K562 (cell line): ENCODE data around the gene KIAA1210. TPM values are rescaled to one million over a fixed set of nuclear protein-coding genes. Genes with fewer than 3 reads are reported as not detected.

Experiments
- ATAC-seq: fragments of 200-7000 bp; cut with Tn5 transposase; 3 replicates; pipeline ENCODE4 v1.9.1; 2020; ENCODE audit warnings: moderate library complexity
- BruUV-seq: library from RNA; stranded (reverse); fragments of 400-500 nt; replicated peaks from 2 replicates; lab custom pipeline; 2021; lab: Mats Ljungman, UMichigan
- CTCF ChIA-PET: fragments of 300-600 bp; formaldehyde crosslinking; extraction: SDS; loops from one replicate; lab custom pipeline; 2021; ENCODE audit warnings: low intra/inter-chr PET ratio; lab: Yijun Ruan, JAX
- POLR2A ChIA-PET: fragments of 300-600, 350-650 bp; sonication (Branson Sonifier 250); formaldehyde crosslinking; extraction: SDS; loops from one replicate; lab custom pipeline; 2021; ENCODE audit warnings: antibody characterized with exemption, inconsistent platforms; lab: Yijun Ruan, JAX
- DNase-seq, 4 experiments: peaks; one replicate each; pipeline versions ENCODE4 v3.0.0 to v3.0.0-alpha.2; 2011 to 2018; ENCODE audit warnings: low spot score in 3 of 4, mixed read lengths in 3 of 4; ENCODE audit errors: extremely low read depth in 1 of 4
- FAIRE-seq: peaks from 2 replicates; lab custom pipeline; 2011; peaks lifted over from hg19 to GRCh38; lab: Jason Lieb, UNC
- H2AFZ ChIP-seq: 2 replicates; pipeline ENCODE4 v1.6.0; 2011; ENCODE audit warnings: low read depth, low read length, control low read depth, inconsistent platforms
- H3K27ac ChIP-seq: fragments of 200-600 bp; 3 replicates; pipeline ENCODE4 v1.8.0; 2011; ENCODE audit warnings: low read depth, mild to moderate bottlenecking, control low read depth, inconsistent platforms, low read length, moderate library complexity, mixed read lengths; ENCODE audit errors: extremely low read depth
- H3K27me3 ChIP-seq, 2 experiments: fragments of 300-600 bp in 1 of 2; 2 replicates in 1 of 2; 3 replicates in 1 of 2; pipeline versions ENCODE4 v1.6.0 to v1.8.0; 2011; ENCODE audit warnings: inconsistent platforms in 2 of 2, low read length in 2 of 2, mild to moderate bottlenecking in 1 of 2, mixed read lengths in 1 of 2, moderate library complexity in 1 of 2; ENCODE audit not compliant: control insufficient read depth in 2 of 2, insufficient read depth in 2 of 2
- H3K36me3 ChIP-seq: fragments of 300-600 bp; 3 replicates; pipeline ENCODE4 v1.8.0; 2011; ENCODE audit warnings: mild to moderate bottlenecking, low read length, inconsistent platforms; ENCODE audit not compliant: control insufficient read depth, insufficient read depth
- H3K4me1 ChIP-seq, 2 experiments: fragments of 200-600 bp in 1 of 2; replicated peaks in 1 of 2; 2 replicates in 1 of 2; 3 replicates in 1 of 2; pipeline versions ENCODE4 v1.5.1 to v1.8.0; 2011; ENCODE audit warnings: inconsistent platforms in 2 of 2, low read length in 2 of 2, mild to moderate bottlenecking in 1 of 2, mixed read lengths in 1 of 2, moderate library complexity in 1 of 2; ENCODE audit not compliant: control insufficient read depth in 2 of 2, insufficient read depth in 2 of 2
- H3K4me2 ChIP-seq: 2 replicates; pipeline ENCODE4 v1.6.1; 2011; ENCODE audit warnings: low read length, control low read depth, inconsistent platforms, mixed read lengths; ENCODE audit not compliant: insufficient read depth
- H3K4me3 ChIP-seq: fragments of 200-600 bp; sonication (generic), shearing (Covaris generic); 2 replicates; pipeline ENCODE4 v1.5.1; 2016; ENCODE audit warnings: control low read depth, inconsistent platforms
- H3K79me2 ChIP-seq: fragments of 200-600 bp; 3 replicates; pipeline ENCODE4 v1.8.0; 2011; ENCODE audit warnings: low read length, inconsistent platforms; ENCODE audit not compliant: control insufficient read depth, insufficient read depth
- H3K9ac ChIP-seq, 2 experiments: 2 replicates each; pipeline versions ENCODE4 v1.6.0 to v1.6.1; 2011; ENCODE audit warnings: low read depth in 2 of 2, low read length in 2 of 2, control low read depth in 1 of 2, inconsistent platforms in 1 of 2, mild to moderate bottlenecking in 1 of 2, mixed read lengths in 1 of 2; ENCODE audit not compliant: insufficient read depth in 1 of 2
- H3K9me1 ChIP-seq: one replicate; pipeline ENCODE4 v1.6.0; 2011; ENCODE audit warnings: inconsistent platforms, mild to moderate bottlenecking, low read length, moderate library complexity; ENCODE audit not compliant: control insufficient read depth, insufficient read depth
- H3K9me3 ChIP-seq: replicated peaks from 2 replicates; pipeline ENCODE4 v1.5.1; 2011; ENCODE audit warnings: low read depth, low read length, inconsistent platforms; ENCODE audit not compliant: control insufficient read depth, insufficient read depth
- H4K20me1 ChIP-seq: replicated peaks from 2 replicates; pipeline ENCODE4 v1.6.1; 2011; ENCODE audit warnings: low read length, inconsistent platforms, mixed read lengths; ENCODE audit not compliant: control insufficient read depth, insufficient read depth
- C11orf30 ChIP-seq: fragments of 450-650 bp; IDR thresholded peaks from 2 replicates; pipeline ENCODE4 v1.6.1; 2016; ENCODE audit warnings: low read depth, mild to moderate bottlenecking
- CBX1 ChIP-seq: sonication (generic); IDR thresholded peaks from 2 replicates; pipeline ENCODE4 v1.6.1; 2016; ENCODE audit warnings: antibody characterized with exemption, low read depth, mild to moderate bottlenecking
- MCM2 ChIP-seq: fragments of 450-650 bp; IDR thresholded peaks from 2 replicates; pipeline ENCODE4 v1.6.1; 2017; ENCODE audit warnings: low read depth, mild to moderate bottlenecking
- RFX1 ChIP-seq: fragments of 450-650 bp; IDR thresholded peaks from 2 replicates; pipeline ENCODE4 v1.6.1; 2016; ENCODE audit warnings: mild to moderate bottlenecking, moderate library complexity
- SP2 ChIP-seq: IDR thresholded peaks from 2 replicates; pipeline ENCODE4 v1.6.1; 2011; ENCODE audit warnings: mild to moderate bottlenecking, low read depth, low read length, moderate library complexity; ENCODE audit not compliant: poor library complexity, severe bottlenecking; ENCODE audit errors: extremely low read depth
- ZNF175 ChIP-seq: fragments of 200-800 bp; sonication (Bioruptor generic); IDR thresholded peaks from 2 replicates; pipeline ENCODE4 v1.6.1; 2016; ENCODE audit warnings: low read depth, mild to moderate bottlenecking, missing genetic modification characterization, missing compliant biosample characterization
- ZNF232 ChIP-seq: sonication (generic); formaldehyde crosslinking; IDR thresholded peaks from 2 replicates; pipeline ENCODE4 v1.8.0; 2022; ENCODE audit warnings: mild to moderate bottlenecking, missing genetic modification reagents
- ZNF316 ChIP-seq: fragments of 450-650 bp; IDR thresholded peaks from 2 replicates; pipeline ENCODE4 v1.6.1; 2016
- WGBS: fragments of 100-300 bp; shearing (Covaris generic); methylation state at CpG from one replicate; pipeline ENCODE4 v1.1.6; 2016; ENCODE audit warnings: low coverage, mixed read lengths; ENCODE audit not compliant: insufficient coverage; ENCODE audit errors: missing lambda C conversion rate; 5-methylcytosine and 5-hydroxymethylcytosine counted together
- in situ Hi-C: fragments of 300-500 bp; cut with MboI; formaldehyde crosslinking; loops from 4 replicates; pipeline ENCODE4 v1.15.0; 2018; ENCODE audit warnings: inconsistent platforms, mixed read lengths
- intact Hi-C: fragments of 100-400 bp; cut with micrococcal nuclease; formaldehyde crosslinking; loops from 2 replicates; pipeline ENCODE4 v1.14.2; 2022
- polyA plus RNA-seq, 8 experiments: library from polyadenylated mRNA; depleted of rRNA in 4 of 8; stranded (reverse) in 5 of 8; unstranded in 3 of 8; fragments of >200 nt; fragmentation: Nextera tagmentation in 2 of 8; fragmentation: Illumina TruSeq in 1 of 8; extraction: Ambion mirVana in 2 of 8; extraction: Trizol in 1 of 8; gene quantifications; 2 replicates each; pipeline versions ENCODE4 v1.2.1 to v1.2.3, GENCODE V29; 2011 to 2014; ENCODE audit warnings: inconsistent platforms in 1 of 8, missing spikeins in 1 of 8
- total RNA-seq, 7 experiments: library from RNA; depleted of rRNA in 6 of 7; stranded (reverse); fragments of >200 nt in 6 of 7; fragmentation: Illumina TruSeq in 2 of 7; extraction: Trizol in 2 of 7; gene quantifications; 2 replicates each; pipeline versions ENCODE4 v1.2.1 to v1.2.3, GENCODE V29; 2011 to 2021; ENCODE audit warnings: low replicate concordance in 1 of 7
- TF ChIP-seq, protein P1 (sequence below): fragments of 250-450 bp; sonication (Bioruptor Pico); IDR thresholded peaks from 2 replicates; pipeline ENCODE4 v1.4.0; 2020; ENCODE audit warnings: borderline replicate concordance

KIAA1210 gene
- total and polyA plus RNA-seq, 9 of the 15 experiments (the other 6 are each of a cell fraction or from before 2014, with no cell fraction given) = not detected

DNA sequence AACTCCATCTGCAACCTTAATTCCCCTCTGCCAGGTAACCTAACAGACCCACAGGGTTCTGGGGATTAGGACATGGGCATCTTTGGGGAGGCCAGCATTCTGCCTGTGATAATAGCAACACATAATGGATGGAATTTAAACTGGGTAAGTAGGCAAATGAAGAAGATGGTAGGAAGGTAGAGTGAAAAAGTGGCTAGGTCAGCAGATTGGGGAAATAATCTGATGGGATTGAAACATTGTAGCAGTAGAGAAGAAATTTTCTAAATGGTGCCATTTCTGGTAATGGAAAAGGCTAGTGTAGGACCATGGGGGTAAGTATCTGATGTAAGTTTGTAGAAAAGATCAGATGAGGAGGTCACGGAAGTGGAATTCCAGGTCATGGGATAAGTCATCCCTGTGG, 57.9 kb downstream of the KIAA1210 start:
- no peak overlapping the region for H3K27ac ChIP-seq
- H3K36me3 ChIP-seq = no peaks in the 10 kb centered on the region
- no peak for FAIRE-seq
- H3K79me2 ChIP-seq = no peaks in the 10 kb centered on the region
- in situ Hi-C loops = loop anchor here (5.0 kb wide), 1 partner anchor 232 kb away; no protein-coding TSS in a partner anchor
- no peak for DNase-seq
- H3K9me3 ChIP-seq = no peaks in the 10 kb centered on the region; the same call in 1 of the 2 replicates
- no TSS peak for BruUV-seq
- 0% methylated on average over 1 of the region's 1 CpG for WGBS
- CTCF ChIA-PET = no interaction called here
- peaks cover 0 to 8% of the 10 kb centered on the region in 2 experiments; a peak in 2 of 5 replicates for H3K4me1 ChIP-seq
- H3K4me3 ChIP-seq = no peak overlapping the region
- no peak overlapping the region for H3K4me2 ChIP-seq
- 0 out of 2 replicates have a peak, but pooled peaks have one; percentile 10 for TF ChIP-seq C11orf30
- no peak for TF ChIP-seq ZNF232 (CRISPR knock-in tag)
- TF ChIP-seq ZNF316 = peak; percentile 38; the same call in 1 of the 2 replicates
- TF ChIP-seq, all 486 proteins: peak for 2
- no peak for ATAC-seq
- intact Hi-C loops = loop anchor here (5.0 kb wide), 1 partner anchor 62 kb away; no protein-coding TSS in a partner anchor
- H3K9ac ChIP-seq = no peak overlapping the region
- POLR2A ChIA-PET = no interaction called here
- no peaks in the 10 kb centered on the region for H3K9me1 ChIP-seq
- peaks cover 4 to 21% of the 10 kb centered on the region in 2 experiments; a peak in 3 of 5 replicates for H3K27me3 ChIP-seq
- no peaks in the 10 kb centered on the region for H4K20me1 ChIP-seq
- no peak overlapping the region for H2AFZ ChIP-seq

DNA sequence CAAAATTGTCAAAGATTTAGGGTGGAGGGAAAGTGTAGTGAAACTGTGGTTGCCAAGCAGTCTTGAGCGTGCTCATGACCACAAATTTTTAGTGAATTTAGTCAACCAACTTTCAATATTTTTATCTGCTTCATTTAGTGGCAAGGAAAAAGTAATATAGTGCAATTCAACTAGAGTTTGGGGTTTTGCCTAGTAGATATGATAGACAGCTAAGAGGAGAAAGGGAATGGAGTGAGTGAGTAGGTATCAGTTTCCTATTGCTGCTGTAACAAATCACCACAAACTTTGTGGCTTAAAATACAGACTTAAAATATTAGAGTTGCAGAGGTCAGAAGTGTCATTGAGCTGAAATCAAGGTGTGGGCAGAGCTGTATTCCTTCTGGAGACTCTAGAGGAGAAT, 58.5 kb downstream of the KIAA1210 start:
- H3K9me1 ChIP-seq = no peaks in the 10 kb centered on the region
- no TSS peak for BruUV-seq
- H3K36me3 ChIP-seq = no peaks in the 10 kb centered on the region
- TF ChIP-seq MCM2 (no peak), SP2 (no peak), RFX1 (no peak), ZNF175 (no peak), CBX1 (no peak)
- TF ChIP-seq, protein P1, sequence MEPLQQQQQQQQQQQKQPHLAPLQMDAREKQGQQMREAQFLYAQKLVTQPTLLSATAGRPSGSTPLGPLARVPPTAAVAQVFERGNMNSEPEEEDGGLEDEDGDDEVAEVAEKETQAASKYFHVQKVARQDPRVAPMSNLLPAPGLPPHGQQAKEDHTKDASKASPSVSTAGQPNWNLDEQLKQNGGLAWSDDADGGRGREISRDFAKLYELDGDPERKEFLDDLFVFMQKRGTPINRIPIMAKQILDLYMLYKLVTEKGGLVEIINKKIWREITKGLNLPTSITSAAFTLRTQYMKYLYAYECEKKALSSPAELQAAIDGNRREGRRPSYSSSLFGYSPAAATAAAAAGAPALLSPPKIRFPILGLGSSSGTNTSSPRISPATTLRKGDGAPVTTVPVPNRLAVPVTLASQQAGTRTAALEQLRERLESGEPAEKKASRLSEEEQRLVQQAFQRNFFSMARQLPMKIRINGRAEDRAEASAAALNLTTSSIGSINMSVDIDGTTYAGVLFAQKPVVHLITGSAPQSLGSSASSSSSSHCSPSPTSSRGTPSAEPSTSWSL (CRISPR knock-in tag) = no peak
- no peaks in the 10 kb centered on the region; the same call in 1 of the 2 replicates for H3K9me3 ChIP-seq
- ChIA-PET CTCF (no interaction called here), POLR2A (no interaction called here)
- peaks cover 3 to 21% of the 10 kb centered on the region in 2 experiments; a peak in 3 of 5 replicates for H3K27me3 ChIP-seq
- H3K79me2 ChIP-seq = no peaks in the 10 kb centered on the region
- no peak overlapping the region for H3K4me3 ChIP-seq
- FAIRE-seq = no peak
- intact Hi-C loops = loop anchor here (5.0 kb wide), 1 partner anchor 62 kb away; no protein-coding TSS in a partner anchor
- H2AFZ ChIP-seq = no peak overlapping the region
- in situ Hi-C loops = no loop called here
- no peak for DNase-seq
- H3K9ac ChIP-seq = no peak overlapping the region
- H3K4me1 ChIP-seq = peaks cover 0 to 8% of the 10 kb centered on the region in 2 experiments; a peak in 2 of 5 replicates
- 0% methylated on average over 1 of the region's 1 CpG for WGBS
- H3K4me2 ChIP-seq = no peak overlapping the region
- no peak for ATAC-seq
- no peak overlapping the region for H3K27ac ChIP-seq
- H4K20me1 ChIP-seq = no peaks in the 10 kb centered on the region
